GM03348 (cell line): ENCODE results near the gene TPM4.

Experiments used
- DNase-seq: peaks from one replicate; pipeline ENCODE4 v3.0.0; 2012; ENCODE audit warnings: low spot score

Gene TPM4

GRCh38 chr19:16131648-16132047 lies 55.4 kb downstream of the TPM4 start:
- no peak for DNase-seq

- no peak for DNase-seq
Measured at GRCh38 chr19:16133818-16134217, 57.5 kb downstream of the TPM4 start.

GRCh38 chr19:16134510-16134909 lies 58.2 kb downstream of the TPM4 start:
- no peak for DNase-seq

- no peak for DNase-seq
Measured at GRCh38 chr19:16135430-16136127, 59.3 kb downstream of the TPM4 start.

- no peak for DNase-seq
Measured at GRCh38 chr19:16136185-16136999, 60.1 kb downstream of the TPM4 start.

GRCh38 chr19:16139752-16140151 lies 63.5 kb downstream of the TPM4 start:
- no peak for DNase-seq

GRCh38 chr19:16141043-16141442 lies 64.7 kb downstream of the TPM4 start:
- DNase-seq = no peak

- no peak for DNase-seq
Measured at GRCh38 chr19:16142032-16142580, 65.8 kb downstream of the TPM4 start.

GRCh38 chr19:16143399-16144215 lies 67.3 kb downstream of the TPM4 start, which contains the start of gene HSH2D:
Gene HSH2D, plus strand, starts transcription at chr19:16143685. Its CDS starts 5,066 bp downstream, at chr19:16148751.
- no peak for DNase-seq

GRCh38 chr19:16144216-16144581 lies 67.9 kb downstream of the TPM4 start:
- DNase-seq = no peak

- no peak for DNase-seq
Measured at GRCh38 chr19:16146112-16146511, 69.8 kb downstream of the TPM4 start.

GRCh38 chr19:16148443-16149229 lies 72.3 kb downstream of the TPM4 start:
- no peak for DNase-seq
